Colon (tissue), 2 donors: ENCODE measurements around the gene LCTL.
"Not testable (repeated sequence)": the region's sequence is repeated elsewhere in the genome, so short reads cannot be mapped to it uniquely, and the experiment has no call there.

Experiments
- FAIRE-seq: peaks from 2 replicates; lab custom pipeline; 2012; peaks lifted over from hg19 to GRCh38; lab: Jason Lieb, UNC
- donor health status: control.
- donor health status: control.

Gene LCTL

DNA sequence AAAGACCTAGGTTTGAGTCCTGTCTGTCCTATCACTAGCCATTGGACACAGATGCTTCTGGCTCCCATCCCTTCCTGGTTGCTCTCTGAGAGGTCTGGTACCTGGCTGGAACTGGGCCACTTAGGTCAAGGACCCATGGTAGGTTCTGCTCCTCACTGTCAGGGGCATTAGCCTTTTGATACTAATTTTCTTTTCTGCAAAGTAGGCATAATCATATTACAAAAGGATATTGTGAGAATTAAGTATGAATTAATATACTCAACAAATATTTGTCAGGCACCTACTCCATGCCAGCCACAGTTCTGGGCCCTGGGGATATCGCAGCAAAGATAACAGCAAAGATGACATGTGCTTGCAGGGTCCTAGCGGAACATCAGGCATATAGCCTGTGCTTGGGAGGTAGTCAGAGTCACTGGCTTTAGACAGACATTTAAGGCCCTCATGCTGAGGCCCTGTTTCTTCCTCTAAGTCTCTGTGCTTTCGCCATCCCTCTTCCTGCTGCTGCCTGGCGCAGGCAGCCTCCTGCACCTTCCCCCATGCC lies 25.6 kb upstream of the LCTL start:
- FAIRE-seq = no peak

- FAIRE-seq = no peak
Measured at GRCh38 chr15:66590435-66590834, 24.6 kb upstream of the LCTL start.

GRCh38 chr15:66589429-66589828 lies 23.6 kb upstream of the LCTL start:
- FAIRE-seq = not testable (repeated sequence)

DNA sequence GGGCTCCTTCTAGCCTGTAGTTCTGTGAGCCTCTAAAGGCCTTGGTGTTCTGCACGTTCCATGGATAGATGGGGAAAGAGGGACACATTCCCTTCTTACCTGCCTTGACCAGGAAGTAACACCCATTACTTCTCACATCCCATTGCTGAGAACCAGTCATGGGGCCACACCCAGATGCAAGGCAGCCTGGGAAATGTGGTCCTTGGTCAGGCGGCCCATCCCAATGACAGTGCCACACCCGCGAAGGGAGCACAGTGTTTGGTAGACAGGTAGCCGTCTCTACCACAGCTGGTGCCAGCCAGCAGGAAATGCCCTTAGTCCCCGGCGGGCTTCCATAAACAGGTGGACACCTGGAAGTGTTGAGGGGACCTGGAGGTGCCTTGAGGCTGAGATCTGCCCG lies 23.2 kb upstream of the LCTL start:
- FAIRE-seq = no peak

DNA sequence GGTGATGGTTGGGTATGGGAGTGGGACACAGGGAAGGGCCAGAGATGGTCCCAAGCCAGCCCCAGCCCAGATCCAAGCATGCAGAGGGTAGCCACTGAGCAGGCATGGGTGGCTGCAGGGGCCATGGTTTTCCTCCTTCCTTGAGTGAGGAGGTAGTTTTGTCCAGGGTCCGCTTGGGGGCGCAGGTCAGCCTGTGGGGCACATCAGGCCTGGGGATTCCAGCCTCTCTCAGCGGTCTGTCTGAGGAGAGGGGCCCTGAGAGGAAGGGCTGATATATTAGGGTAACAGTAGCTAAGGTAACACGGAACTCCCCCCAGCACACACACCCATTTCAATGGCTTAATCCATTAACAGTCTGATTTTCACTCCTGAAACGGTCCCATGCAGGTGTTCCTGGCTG lies 22.7 kb upstream of the LCTL start:
- FAIRE-seq = no peak

- FAIRE-seq = no peak
Measured at GRCh38 chr15:66587749-66588148, 22.0 kb upstream of the LCTL start.

DNA sequence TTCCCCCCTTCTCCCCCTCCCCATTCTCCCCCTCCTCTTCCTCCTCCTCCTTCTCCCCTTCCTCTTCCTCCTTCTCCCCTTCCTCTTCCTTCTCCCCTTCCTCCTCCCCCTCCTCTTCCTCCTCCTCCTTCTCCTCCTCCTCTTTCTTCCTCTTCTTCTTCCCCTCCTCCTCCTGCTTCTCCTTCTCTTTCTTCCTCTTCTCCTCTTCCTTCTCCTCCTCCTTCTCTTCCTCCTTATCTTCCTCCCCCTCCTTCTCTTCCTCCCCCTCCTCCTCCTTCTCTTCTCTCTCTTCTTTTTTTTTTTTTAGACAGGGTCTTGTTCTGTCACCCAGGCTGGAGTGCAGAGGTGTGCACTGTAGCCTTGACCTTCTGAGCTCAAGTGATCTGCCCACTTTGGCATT lies 21.2 kb upstream of the LCTL start:
- FAIRE-seq = no peak

GRCh38 chr15:66586155-66586976 lies 20.6 kb upstream of the LCTL start:
- no peak for FAIRE-seq

DNA sequence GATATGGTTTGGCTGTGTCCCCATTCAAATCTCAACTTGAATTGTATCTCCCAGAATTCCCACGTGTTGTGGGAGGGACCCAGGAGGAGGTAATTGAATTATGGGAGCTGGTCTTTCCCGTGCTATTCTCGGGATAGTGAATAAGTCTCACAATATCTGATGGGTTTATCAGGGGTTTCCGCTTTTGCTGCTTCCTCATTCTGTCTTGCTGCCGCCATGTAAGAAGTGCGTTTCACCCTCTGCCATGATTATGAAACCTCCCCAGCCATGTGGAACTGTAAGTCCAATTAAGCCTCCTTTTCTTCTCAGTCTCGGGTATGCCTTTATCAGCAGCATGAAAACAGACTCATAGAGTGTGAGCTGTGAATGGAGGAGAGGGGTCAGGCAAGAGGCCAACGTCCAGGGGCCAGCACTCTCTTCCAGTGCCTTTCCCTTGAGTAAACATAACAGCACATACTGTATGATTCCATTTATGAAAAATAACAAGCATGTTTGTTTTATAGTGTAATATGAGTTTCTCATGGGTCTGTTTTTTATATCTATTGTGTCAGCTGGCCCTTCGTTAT lies 16.3 kb upstream of the LCTL start:
- FAIRE-seq = no peak

DNA sequence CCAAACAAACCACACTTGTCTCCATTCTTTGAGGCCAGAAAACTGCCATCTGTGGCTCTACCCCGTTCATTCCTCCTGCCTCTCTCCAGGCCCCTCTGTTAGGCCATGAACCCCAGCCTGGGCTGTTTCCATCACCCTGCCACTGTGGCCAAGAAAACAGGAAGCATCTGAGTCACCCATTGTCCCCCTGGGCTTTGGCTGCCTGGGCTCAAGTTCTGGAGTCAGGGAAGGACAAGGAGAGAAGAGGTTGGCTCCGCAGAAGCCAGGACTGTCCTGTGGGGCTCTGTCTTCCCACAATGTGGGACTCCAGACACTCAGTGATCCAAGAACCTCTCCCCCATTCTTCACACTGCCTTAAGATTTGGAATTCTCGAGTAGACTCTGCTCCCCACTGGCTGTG lies 14.8 kb upstream of the LCTL start:
- no peak for FAIRE-seq

- FAIRE-seq = no peak
Measured at GRCh38 chr15:66578286-66578875, 12.6 kb upstream of the LCTL start.

- FAIRE-seq = no peak
Measured at GRCh38 chr15:66574596-66574950, 8.8 kb upstream of the LCTL start.

GRCh38 chr15:66573719-66574595 lies 8.2 kb upstream of the LCTL start:
- no peak for FAIRE-seq

- no peak for FAIRE-seq
Measured at GRCh38 chr15:66573348-66573718, 7.5 kb upstream of the LCTL start.

DNA sequence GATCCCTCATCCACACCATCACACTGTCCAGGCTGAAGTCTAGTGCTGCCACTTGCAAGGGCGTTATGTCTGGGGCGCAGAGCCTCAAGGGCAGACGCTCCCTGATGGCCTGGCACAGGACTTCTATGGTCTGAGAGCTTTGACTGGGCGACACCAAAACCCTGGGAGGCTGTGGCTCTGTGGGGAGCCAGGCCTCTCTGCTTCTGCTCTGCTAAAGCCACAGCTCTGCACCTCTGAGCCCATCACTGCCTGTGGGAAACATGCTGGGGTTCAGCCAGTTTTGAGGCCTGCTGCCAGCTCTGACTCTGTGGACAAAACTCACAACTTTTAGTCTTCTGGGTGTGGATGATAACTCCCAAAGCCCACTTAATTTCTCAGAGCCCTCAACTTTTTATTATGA lies 6.3 kb upstream of the LCTL start:
- no peak for FAIRE-seq

GRCh38 chr15:66570842-66571478 lies 5.2 kb upstream of the LCTL start:
- no peak for FAIRE-seq

- no peak for FAIRE-seq
Measured at GRCh38 chr15:66570327-66570726, 4.5 kb upstream of the LCTL start.

GRCh38 chr15:66569461-66570137 lies 3.8 kb upstream of the LCTL start:
- no peak for FAIRE-seq

DNA sequence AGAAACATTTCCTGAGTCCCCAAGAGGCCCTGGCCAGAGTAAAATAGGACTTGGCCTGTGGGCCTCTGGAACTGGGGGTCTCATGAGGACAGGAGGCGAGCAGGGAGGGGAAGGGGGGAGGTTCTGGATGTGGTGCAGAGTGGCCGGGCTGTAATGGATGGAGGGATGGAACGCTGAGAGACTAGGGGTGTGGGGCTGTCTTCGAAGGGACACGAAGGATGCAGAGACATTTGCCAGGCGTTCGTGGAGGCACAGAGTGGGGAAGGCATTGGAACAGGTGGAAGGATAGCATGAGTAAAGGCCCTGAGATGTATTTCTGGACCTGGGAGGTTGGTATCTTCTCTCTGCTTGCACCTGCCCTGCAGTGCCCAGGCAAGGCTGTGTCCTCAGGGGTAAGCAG lies 2.1 kb upstream of the LCTL start:
- no peak for FAIRE-seq

DNA sequence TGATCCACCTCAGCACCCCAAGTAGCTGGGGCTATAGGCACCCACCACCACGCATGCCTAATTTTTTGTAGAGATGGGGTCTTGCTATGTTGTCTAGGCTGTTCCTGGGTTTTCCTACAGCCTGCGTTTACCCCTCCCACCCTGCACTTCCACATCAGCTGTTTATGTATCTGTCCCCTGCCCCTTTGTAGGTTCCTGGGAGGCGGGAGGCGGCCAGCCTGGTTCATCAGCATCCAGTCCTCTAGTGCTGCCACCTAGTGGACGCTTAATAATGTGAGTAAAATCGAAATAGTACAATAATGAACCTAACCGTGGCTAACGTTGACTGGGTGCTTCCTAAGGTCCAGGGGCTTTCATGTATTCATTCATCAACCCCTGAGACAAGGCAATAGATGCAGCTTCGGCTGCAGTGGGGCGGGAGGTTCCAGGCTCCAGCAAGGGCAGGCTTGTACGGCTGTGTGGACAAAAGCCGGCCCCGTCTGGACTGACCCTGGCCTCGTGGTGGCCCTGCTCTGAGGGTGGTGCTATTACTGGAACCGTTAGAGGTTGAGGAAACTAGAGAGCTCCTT lies 1.2 kb upstream of the LCTL start:
- FAIRE-seq = no peak

- FAIRE-seq = no peak
Measured at GRCh38 chr15:66565141-66565641, 607 bp downstream of the LCTL start.
